IMR-90 (cell line): ENCODE data around the gene CCDC74A. TPM values are rescaled to one million over a fixed set of nuclear protein-coding genes. Genes with fewer than 3 reads are reported as not detected.
"Not testable (repeated sequence)": the region's sequence is repeated elsewhere in the genome, so short reads cannot be mapped to it uniquely, and the experiment has no call there.

Experiments used
- ATAC-seq: fragments of 200-7000 bp; cut with Tn5 transposase; 2 replicates; pipeline ENCODE4 v1.9.1; 2020; ENCODE audit warnings: low read depth, mild to moderate bottlenecking, moderate library complexity
- BruUV-seq: library from RNA; stranded (reverse); fragments of 400-500 nt; replicated peaks from 2 replicates; lab custom pipeline; 2021; lab: Mats Ljungman, UMichigan
- CTCF ChIA-PET: fragments of 300-600 bp; formaldehyde crosslinking; extraction: SDS; loops from one replicate; lab custom pipeline; 2021; ENCODE audit warnings: antibody characterized with exemption; lab: Yijun Ruan, JAX
- POLR2A ChIA-PET: fragments of 300-600 bp; sonication (Branson Sonifier 250); formaldehyde crosslinking; loops from one replicate; lab custom pipeline; 2022; ENCODE audit warnings: antibody characterized with exemption; ENCODE audit not compliant: unreplicated experiment; lab: Charles Lee
- DNase-seq: peaks from one replicate; pipeline ENCODE4 v3.0.0; 2013
- H2AFZ ChIP-seq: replicated peaks from 2 replicates; pipeline ENCODE3; 2013; ENCODE audit warnings: low read length, mild to moderate bottlenecking; ENCODE audit not compliant: poor library complexity
- H2AK5ac ChIP-seq: 2 replicates; pipeline ENCODE4 v1.6.1; 2013; ENCODE audit warnings: low read depth, low read length, inconsistent platforms
- H2AK9ac ChIP-seq: replicated peaks from 2 replicates; pipeline ENCODE3; 2013; ENCODE audit warnings: mild to moderate bottlenecking, low read depth, low read length, moderate library complexity; ENCODE audit not compliant: poor library complexity
- H2BK120ac ChIP-seq: 2 replicates; pipeline ENCODE4 v1.6.1; 2013; ENCODE audit warnings: low read depth, low read length, inconsistent platforms
- H2BK15ac ChIP-seq: 3 replicates; pipeline ENCODE4 v1.6.1; 2013; ENCODE audit warnings: low read depth, low read length, inconsistent platforms
- H2BK20ac ChIP-seq: 2 replicates; pipeline ENCODE4 v1.6.1; 2013; ENCODE audit warnings: low read depth, mild to moderate bottlenecking, inconsistent platforms, low read length, moderate library complexity
- H2BK5ac ChIP-seq: 2 replicates; pipeline ENCODE4 v1.6.1; 2013; ENCODE audit warnings: mild to moderate bottlenecking, low read depth, low read length, inconsistent platforms; ENCODE audit not compliant: poor library complexity, severe bottlenecking
- H3K14ac ChIP-seq: replicated peaks from 2 replicates; pipeline ENCODE4 v1.6.1; 2013; ENCODE audit warnings: low read depth, low read length, inconsistent platforms
- H3K18ac ChIP-seq: 2 replicates; pipeline ENCODE4 v1.6.1; 2013; ENCODE audit warnings: low read depth, low read length, control low read depth
- H3K23ac ChIP-seq: 2 replicates; pipeline ENCODE4 v1.6.1; 2013; ENCODE audit warnings: low read depth, low read length, inconsistent platforms
- H3K27ac ChIP-seq: 2 replicates; pipeline ENCODE4 v1.5.1; 2013; ENCODE audit warnings: mild to moderate bottlenecking, control low read depth, low read length; ENCODE audit not compliant: insufficient read depth
- H3K27me3 ChIP-seq: 2 replicates; pipeline ENCODE4 v1.6.1; 2013; ENCODE audit warnings: low read length; ENCODE audit not compliant: control insufficient read depth, insufficient read depth
- H3K36me3 ChIP-seq: 2 replicates; pipeline ENCODE4 v1.6.1; 2013; ENCODE audit warnings: low read length, mixed read lengths; ENCODE audit not compliant: control insufficient read depth, insufficient read depth
- H3K4ac ChIP-seq: 2 replicates; pipeline ENCODE4 v1.6.1; 2013; ENCODE audit warnings: low read depth, low read length, inconsistent platforms
- H3K4me1 ChIP-seq: 2 replicates; pipeline ENCODE4 v1.6.1; 2013; ENCODE audit warnings: low read length, mixed read lengths; ENCODE audit not compliant: control insufficient read depth, insufficient read depth
- H3K4me2 ChIP-seq: 2 replicates; pipeline ENCODE4 v1.6.1; 2013; ENCODE audit warnings: low read depth, mild to moderate bottlenecking, control low read depth, low read length, moderate library complexity
- H3K4me3 ChIP-seq: 2 replicates; pipeline ENCODE4 v1.5.1; 2013; ENCODE audit warnings: low read depth, mild to moderate bottlenecking, control low read depth, low read length, moderate library complexity; ENCODE audit not compliant: insufficient read depth
- H3K56ac ChIP-seq: 2 replicates; pipeline ENCODE4 v1.6.1; 2013; ENCODE audit warnings: low read length, inconsistent platforms; ENCODE audit not compliant: insufficient read depth; ENCODE audit errors: extremely low read depth
- H3K79me1 ChIP-seq, 2 experiments: 2 replicates each; pipeline ENCODE4 v1.6.1; 2013; ENCODE audit warnings: low read length in 2 of 2, inconsistent platforms in 1 of 2, low read depth in 1 of 2
- H3K9ac ChIP-seq: 2 replicates; pipeline ENCODE4 v1.6.1; 2013; ENCODE audit warnings: low read depth, low read length, control low read depth
- H3K9me1 ChIP-seq: 2 replicates; pipeline ENCODE4 v1.6.1; 2013; ENCODE audit warnings: low read length, inconsistent platforms; ENCODE audit not compliant: insufficient read depth
- H3K9me3 ChIP-seq: 2 replicates; pipeline ENCODE4 v1.6.1; 2013; ENCODE audit warnings: low read length; ENCODE audit not compliant: control insufficient read depth, insufficient read depth
- H4K20me1 ChIP-seq: 2 replicates; pipeline ENCODE4 v1.6.1; 2013; ENCODE audit warnings: low read length, inconsistent platforms; ENCODE audit not compliant: insufficient read depth
- H4K5ac ChIP-seq: 2 replicates; pipeline ENCODE4 v1.6.1; 2013; ENCODE audit warnings: mild to moderate bottlenecking, low read depth, low read length, control low read depth
- H4K8ac ChIP-seq, 2 experiments: 2 replicates each; pipeline ENCODE4 v1.6.1; 2013; ENCODE audit warnings: low read depth in 2 of 2, low read length in 2 of 2, control low read depth in 1 of 2, inconsistent platforms in 1 of 2
- H4K91ac ChIP-seq: 2 replicates; pipeline ENCODE4 v1.6.1; 2013; ENCODE audit warnings: low read depth, low read length, inconsistent platforms; ENCODE audit not compliant: insufficient read depth
- WGBS, 2 experiments: methylation state at CpG; one replicate each; pipeline versions ENCODE4 v1.1.5 to v1.1.7; 2013; ENCODE audit warnings: missing lambda C conversion rate in 2 of 2; ENCODE audit not compliant: insufficient read length in 1 of 2; ENCODE audit errors: extremely low coverage in 2 of 2; 5-methylcytosine and 5-hydroxymethylcytosine counted together
- dilution Hi-C: fragments of 300-500 bp; cut with HindIII; formaldehyde crosslinking; loops from one replicate; pipeline ENCODE4 v1.14.3; 2018; ENCODE audit warnings: low sequenced_read_pairs; ENCODE audit not compliant: unreplicated experiment
- in situ Hi-C: fragments of 300-500 bp; cut with MboI; formaldehyde crosslinking; loops from 3 replicates; pipeline ENCODE4 v1.14.3; 2019; ENCODE audit warnings: low sequenced_read_pairs, inconsistent platforms, mixed read lengths
- intact Hi-C: fragments of 100-400 bp; cut with micrococcal nuclease; formaldehyde crosslinking; loops from 2 replicates; pipeline ENCODE4 v1.10.0; 2022
- polyA plus RNA-seq, 3 experiments: library from polyadenylated mRNA; depleted of rRNA; stranded (reverse); fragments of >200 nt; gene quantifications; 2 replicates each; pipeline ENCODE4 v1.2.3, GENCODE V29; 2012; ENCODE audit warnings: low replicate concordance in 1 of 3
- total RNA-seq: library from RNA; depleted of rRNA; stranded (reverse); fragments of >200 nt; gene quantifications from 2 replicates; pipeline ENCODE4 v1.2.3, GENCODE V29; 2012

CCDC74A gene
- total and polyA plus RNA-seq, 2 of the 4 experiments (the other 2 are of a cell fraction): 3.8 to 11.9 TPM

GRCh38 chr2:131511291-131511968, 16.3 kb upstream of the CCDC74A start:
- intact Hi-C loops, H3K9ac ChIP-seq, H3K4me2 ChIP-seq, H2AK9ac ChIP-seq, H3K9me3 ChIP-seq, H3K18ac ChIP-seq, H3K23ac ChIP-seq, H2BK5ac ChIP-seq, H3K9me1 ChIP-seq, H2AFZ ChIP-seq, H3K79me1 ChIP-seq, POLR2A ChIA-PET, H4K5ac ChIP-seq, H3K27me3 ChIP-seq, dilution Hi-C loops, H4K91ac ChIP-seq, H4K20me1 ChIP-seq, H3K14ac ChIP-seq, H3K27ac ChIP-seq, H3K56ac ChIP-seq, H3K4me3 ChIP-seq, H4K8ac ChIP-seq, H2BK120ac ChIP-seq, H2BK15ac ChIP-seq, H3K4me1 ChIP-seq, H2BK20ac ChIP-seq, CTCF ChIA-PET, H3K4ac ChIP-seq, BruUV-seq, H2AK5ac ChIP-seq: not testable (repeated sequence)
- DNase-seq (peak; percentile 39), ATAC-seq (peak; percentile 83)
- in situ Hi-C loops: loop anchor here (25.0 kb wide), 2 partner anchors 399 to 1349 kb away; partner anchors contain the start of gene PLEKHB2
- peaks cover 23% of the 10 kb centered on the region for H3K36me3 ChIP-seq
- WGBS, 2 experiments: 60% methylated on average over 3 of the region's 22 CpGs; no CpG with 5 or more reads in 1 of the 2 experiments

- H3K4me2 ChIP-seq, H3K4ac ChIP-seq, H4K5ac ChIP-seq, H3K23ac ChIP-seq, H3K18ac ChIP-seq, intact Hi-C loops, H3K9ac ChIP-seq, H3K9me1 ChIP-seq, H2AK9ac ChIP-seq, H3K4me3 ChIP-seq, H3K27ac ChIP-seq, H2BK5ac ChIP-seq, H3K14ac ChIP-seq, H2BK15ac ChIP-seq, H4K20me1 ChIP-seq, H2BK120ac ChIP-seq, H3K4me1 ChIP-seq, H4K8ac ChIP-seq, H3K56ac ChIP-seq, H3K9me3 ChIP-seq, POLR2A ChIA-PET, H2AFZ ChIP-seq, H2BK20ac ChIP-seq, H4K91ac ChIP-seq, DNase-seq, CTCF ChIA-PET, H3K27me3 ChIP-seq, H3K79me1 ChIP-seq, dilution Hi-C loops, H2AK5ac ChIP-seq, BruUV-seq: not testable (repeated sequence)
- ATAC-seq: peak; percentile 15; the same call in 1 of the 2 replicates
- WGBS, 2 experiments: 100% methylated on average over 1 of the region's 17 CpGs; no CpG with 5 or more reads in 1 of the 2 experiments
- in situ Hi-C loops: loop anchor here (25.0 kb wide), 2 partner anchors 400 to 1350 kb away; partner anchors contain the start of gene PLEKHB2
- peaks cover 25% of the 10 kb centered on the region for H3K36me3 ChIP-seq
Observed at GRCh38 chr2:131511969-131512870, 15.5 kb upstream of the CCDC74A start.
